Fibroblast of lung (primary cell): ENCODE data around the gene POLR1C.

Experiments
- EZH2 ChIP-seq: IDR thresholded peaks from 2 replicates; pipeline ENCODE4 v1.5.1; 2012; ENCODE audit warnings: low read length, control low read depth, mild to moderate bottlenecking; ENCODE audit errors: missing control alignments
- TF ChIP-seq, protein P1 (sequence below), 2 donors: IDR thresholded peaks in 1 of 2; conservative IDR thresholded peaks in 1 of 2; 1 replicate in 1 of 2; 2 replicates in 1 of 2; pipeline ENCODE4 v1.5.1; 2011 to 2012; ENCODE audit warnings: low read length in 2 of 2, control low read depth in 1 of 2, inconsistent platforms in 1 of 2, low read depth in 1 of 2, mild to moderate bottlenecking in 1 of 2

DNA sequence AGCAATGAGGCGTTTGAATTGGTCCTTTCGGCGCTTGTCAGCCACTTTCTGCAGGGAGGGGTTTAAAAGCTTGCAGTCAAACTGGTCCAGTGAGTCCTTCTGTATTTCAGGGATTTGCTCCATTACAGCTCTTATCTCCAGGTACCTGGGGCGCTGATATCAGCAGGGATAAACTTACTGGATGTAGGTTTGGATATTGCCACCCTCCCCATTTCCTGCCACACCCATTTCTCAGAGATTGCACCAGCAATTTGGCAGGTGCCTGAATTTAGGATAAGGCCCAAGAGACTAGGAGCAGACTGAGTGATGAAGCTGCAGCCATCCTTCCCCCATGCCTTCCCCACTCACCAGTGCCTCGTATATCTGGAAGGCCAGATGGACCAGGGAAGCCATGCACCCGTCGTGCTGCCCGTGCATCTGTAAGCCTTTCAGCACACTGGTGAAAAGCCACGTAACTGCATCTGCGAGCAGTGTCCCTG, 7.6 kb downstream of the POLR1C start:
- TF ChIP-seq, protein P1, sequence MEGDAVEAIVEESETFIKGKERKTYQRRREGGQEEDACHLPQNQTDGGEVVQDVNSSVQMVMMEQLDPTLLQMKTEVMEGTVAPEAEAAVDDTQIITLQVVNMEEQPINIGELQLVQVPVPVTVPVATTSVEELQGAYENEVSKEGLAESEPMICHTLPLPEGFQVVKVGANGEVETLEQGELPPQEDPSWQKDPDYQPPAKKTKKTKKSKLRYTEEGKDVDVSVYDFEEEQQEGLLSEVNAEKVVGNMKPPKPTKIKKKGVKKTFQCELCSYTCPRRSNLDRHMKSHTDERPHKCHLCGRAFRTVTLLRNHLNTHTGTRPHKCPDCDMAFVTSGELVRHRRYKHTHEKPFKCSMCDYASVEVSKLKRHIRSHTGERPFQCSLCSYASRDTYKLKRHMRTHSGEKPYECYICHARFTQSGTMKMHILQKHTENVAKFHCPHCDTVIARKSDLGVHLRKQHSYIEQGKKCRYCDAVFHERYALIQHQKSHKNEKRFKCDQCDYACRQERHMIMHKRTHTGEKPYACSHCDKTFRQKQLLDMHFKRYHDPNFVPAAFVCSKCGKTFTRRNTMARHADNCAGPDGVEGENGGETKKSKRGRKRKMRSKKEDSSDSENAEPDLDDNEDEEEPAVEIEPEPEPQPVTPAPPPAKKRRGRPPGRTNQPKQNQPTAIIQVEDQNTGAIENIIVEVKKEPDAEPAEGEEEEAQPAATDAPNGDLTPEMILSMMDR (conservative IDR thresholded peaks at IDR 0.05 in 1 of 2, IDR thresholded peaks at IDR 0.05 in 1 of 2; ENCODE audit: low read depth in 1 of 2, low read length in 2 of 2): no peak
- no peak for TF ChIP-seq EZH2
